IPS DF 19.7 (cell line): Measurements from ENCODE around the gene RGS6.
A peak's percentile ranks its signal among the peaks of the same experiment; 100 is the strongest.

Source experiments
- DNase-seq: peaks from one replicate; pipeline ENCODE4 v3.0.0-alpha.2; 2013; ENCODE audit warnings: low read depth, low spot score

Gene RGS6

GRCh38 chr14:72402377-72402772 lies 470.1 kb downstream of the RGS6 start:
- DNase-seq, result no peak

DNA sequence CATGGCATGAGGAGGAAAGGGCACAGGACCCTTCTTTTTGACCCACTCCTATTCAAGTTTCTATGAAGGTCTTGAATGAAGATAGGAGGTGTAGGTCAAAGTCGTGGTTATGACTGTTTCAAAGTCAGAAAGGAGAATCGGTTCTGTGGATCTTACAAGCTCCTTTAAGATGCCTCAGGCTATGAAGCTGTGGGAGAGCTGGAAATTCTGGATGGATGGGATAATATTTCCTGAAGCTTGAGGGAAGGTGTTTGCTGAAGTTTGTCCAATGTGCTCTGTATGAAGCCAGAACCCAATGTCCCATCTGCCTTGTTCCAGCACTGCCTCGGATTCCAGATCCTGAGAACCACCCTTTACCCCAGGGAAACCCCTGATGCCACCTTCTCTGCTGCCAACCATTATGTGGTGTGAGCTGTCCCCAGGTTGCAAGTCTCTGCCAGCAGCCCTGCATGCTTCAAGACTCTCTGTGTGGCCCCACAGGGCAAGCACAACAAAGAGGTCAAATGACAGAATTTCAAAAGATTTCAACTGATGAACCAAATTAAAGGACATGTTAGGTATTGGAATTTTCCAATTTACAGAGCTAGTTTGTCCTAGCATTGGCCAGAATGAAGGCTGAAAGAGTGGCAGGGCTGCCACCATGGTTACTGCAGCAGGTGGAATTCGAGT lies 472.0 kb downstream of the RGS6 start:
- no peak for DNase-seq

DNA sequence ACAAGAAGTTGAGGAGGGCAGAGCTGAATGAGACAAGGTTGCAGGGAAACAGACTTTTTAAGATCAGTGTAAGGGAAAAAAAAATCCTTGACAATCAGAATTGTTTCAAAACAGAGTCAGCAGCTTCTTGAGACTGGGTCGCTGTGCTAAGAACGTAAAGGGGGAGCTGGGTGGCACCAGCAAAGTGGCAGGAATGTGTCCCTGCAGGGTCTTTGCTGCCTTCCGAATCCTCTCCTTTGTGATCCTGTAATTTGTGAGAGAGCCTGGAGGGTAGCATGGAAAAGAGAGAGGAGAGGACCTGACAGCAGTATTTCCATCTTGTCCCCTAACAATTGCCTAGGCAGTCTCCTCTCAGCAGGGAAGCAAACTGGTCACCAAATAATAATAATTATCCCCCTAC lies 472.8 kb downstream of the RGS6 start:
- DNase-seq, result no peak

- DNase-seq, result no peak
These were observed 475.8 kb downstream of the RGS6 start for GRCh38 chr14:72408020-72408419.

GRCh38 chr14:72409047-72409446 lies 476.8 kb downstream of the RGS6 start:
- no peak for DNase-seq

DNA sequence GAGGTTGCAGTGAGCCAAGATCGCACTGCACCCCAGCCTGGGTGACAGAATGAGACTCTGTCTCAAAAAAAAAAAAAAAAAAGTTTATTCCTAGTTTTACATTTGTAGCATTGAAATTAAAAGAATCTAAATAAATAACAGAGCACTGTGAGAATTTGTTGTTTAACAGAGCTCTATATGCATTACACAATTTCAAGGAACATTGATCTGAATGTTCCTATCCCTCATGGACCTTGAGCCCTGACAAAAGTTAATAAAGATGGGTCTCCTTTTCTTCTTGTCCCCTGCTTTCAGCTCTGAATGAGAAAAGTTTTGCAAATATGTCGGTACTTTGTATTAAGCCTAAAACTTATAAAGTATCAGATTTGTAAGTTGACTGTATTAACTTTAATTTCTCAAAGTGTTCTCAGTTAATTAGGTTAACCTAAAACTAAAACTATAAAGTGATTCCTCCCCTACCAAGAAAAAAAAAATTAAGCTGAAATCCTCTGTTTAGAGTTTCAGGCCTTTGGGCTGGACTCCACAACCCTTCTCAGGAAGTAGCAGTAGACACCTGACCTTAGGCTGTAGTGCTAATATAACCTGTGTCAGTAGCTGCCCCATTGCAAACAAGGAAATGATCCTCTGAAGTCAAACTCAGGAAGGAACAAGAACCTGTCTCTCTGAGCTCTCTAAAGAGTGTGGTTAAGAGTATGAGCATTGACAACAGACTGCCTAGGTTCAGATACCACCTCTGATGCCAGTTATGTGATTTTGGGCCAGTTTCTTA lies 484.0 kb downstream of the RGS6 start:
- DNase-seq, result no peak

DNA sequence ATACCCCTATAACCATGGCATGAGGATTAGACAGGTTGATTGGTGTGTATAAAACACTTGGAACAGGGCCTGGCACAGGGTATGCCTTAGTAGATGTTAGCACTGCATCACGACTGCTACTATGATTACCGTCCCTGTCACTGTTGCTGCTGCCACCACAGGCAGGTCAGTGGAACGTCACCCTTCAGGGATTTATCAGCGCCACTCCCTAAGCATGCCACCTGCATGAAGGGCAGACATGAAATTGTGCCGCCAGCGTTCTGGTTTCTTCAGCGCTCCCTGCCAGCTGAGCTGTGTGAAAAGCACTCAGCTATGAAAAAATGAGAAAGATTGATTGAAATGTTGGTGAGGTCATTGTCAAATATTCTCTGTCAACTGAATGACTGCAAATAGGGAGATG lies 484.7 kb downstream of the RGS6 start:
- DNase-seq, result no peak

GRCh38 chr14:72418806-72419205 lies 486.6 kb downstream of the RGS6 start:
- no peak for DNase-seq

- DNase-seq, result no peak
These were observed 487.1 kb downstream of the RGS6 start for GRCh38 chr14:72419226-72419775.

DNA sequence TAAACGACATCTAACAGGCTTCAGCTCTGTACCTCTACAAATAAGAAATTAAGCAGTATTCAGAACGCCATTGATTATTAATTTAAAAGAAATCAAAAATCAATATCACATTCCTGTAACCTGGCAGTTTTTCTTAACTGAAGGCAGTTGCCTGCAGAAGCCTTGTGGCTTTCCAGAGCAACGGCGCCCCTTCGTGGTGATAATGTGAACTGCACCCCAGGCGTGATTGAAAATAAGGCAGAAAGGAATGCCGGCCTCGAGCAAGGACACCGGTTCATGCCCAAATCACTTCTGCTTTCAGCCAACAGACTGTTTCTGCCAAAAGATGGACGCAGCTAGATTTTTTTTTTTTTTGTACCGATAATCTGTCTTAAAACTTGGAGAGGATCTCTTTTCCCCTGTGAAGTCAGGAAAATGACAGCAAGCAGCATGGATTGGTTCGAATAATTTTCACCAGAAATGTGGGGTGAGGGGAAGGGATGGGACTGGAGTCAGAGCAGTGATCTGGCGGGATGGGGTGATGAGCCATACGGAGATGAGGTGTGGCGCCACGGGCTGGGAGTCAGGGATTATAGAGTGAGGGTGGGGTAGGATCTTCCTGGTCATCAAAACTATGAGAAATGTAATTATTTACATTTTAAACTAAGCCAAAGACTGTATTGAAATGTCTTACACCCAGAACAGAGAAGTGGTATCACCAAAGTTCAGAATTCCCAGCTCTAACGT lies 488.7 kb downstream of the RGS6 start:
- peak; percentile 40 for DNase-seq

DNA sequence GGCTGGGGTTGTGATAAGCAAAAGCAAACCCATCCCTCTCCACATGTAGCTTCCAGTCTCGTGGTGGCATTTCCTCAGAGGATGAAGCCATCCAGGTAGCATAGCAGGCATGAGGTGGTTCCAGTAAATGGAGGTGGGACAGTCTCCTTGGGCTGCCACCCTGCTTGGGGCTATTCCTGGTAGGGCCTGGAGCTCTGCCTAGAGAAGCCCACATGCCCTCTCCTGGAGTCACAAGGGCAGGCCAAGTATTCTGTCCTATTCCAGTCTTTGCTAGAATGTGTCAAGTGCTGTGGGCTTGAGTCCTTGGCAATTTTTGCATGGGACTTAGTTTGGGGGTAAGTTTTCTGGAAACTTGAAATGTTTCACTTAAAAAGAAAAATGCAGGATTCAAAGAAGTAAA lies 491.7 kb downstream of the RGS6 start:
- no peak for DNase-seq

GRCh38 chr14:72430457-72430856 lies 498.2 kb downstream of the RGS6 start:
- DNase-seq, result no peak

DNA sequence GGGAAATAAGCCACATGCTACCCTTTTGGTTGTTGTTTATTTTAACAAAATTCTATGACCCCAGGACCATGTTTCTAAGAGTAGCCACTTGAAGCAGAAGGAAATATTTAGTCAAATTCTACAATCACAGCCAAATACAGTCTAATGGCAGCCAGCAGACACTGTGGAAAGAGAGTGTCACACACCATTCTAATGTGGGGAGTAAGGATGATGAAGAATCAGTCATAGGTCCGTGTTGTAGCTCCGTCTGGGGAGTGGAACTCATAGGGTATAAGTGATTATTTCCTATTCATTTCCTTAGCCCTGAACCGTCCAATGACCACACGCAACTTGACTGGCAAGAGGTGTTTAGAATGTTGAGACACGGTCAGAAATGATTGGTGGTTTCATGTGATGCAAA lies 500.5 kb downstream of the RGS6 start:
- DNase-seq, result no peak

DNA sequence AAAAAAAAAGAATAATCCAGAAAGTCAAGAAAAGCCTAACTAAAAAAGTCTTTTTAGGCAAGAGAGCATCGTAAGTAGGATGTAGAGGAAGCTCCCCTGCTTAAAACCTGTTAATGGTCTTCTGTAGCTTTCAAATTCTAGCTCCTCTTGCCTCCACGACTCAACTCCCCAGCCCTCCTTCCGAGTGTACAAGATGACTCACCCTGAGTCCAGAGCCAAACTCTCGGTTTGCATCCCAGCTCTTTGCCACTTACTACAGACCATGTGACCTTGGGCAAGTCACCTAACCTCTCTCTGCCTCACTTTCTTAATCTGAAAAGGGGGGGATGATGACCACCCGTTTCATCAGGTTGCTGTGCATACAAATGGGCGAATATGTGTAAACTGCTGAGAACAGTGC lies 501.3 kb downstream of the RGS6 start:
- DNase-seq, result no peak

- no peak for DNase-seq
These were observed 502.6 kb downstream of the RGS6 start for GRCh38 chr14:72434856-72435255.

GRCh38 chr14:72439707-72440106 lies 507.5 kb downstream of the RGS6 start:
- no peak for DNase-seq

- no peak for DNase-seq
These were observed 511.0 kb downstream of the RGS6 start for GRCh38 chr14:72443256-72443655.

GRCh38 chr14:72443991-72444441 lies 511.8 kb downstream of the RGS6 start:
- no peak for DNase-seq

DNA sequence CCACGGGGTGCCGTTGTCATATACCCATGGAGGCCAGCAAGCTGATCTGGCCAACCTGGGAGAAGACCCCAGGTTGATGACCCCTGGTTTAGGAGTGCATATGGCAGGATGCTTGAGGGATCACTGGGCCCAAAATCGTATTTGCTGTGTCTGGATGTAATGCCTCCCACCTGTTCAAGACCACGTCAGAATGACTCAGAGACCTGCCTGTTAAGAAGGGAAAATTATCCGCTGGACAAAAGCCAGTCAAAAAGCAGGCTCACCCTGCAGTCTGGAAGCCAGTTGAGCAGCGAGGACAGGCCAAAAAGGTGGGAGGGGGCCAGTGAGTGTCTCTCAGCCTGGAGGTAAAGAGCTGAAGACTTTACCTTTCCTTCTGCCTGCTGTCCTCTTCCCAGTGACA lies 512.5 kb downstream of the RGS6 start:
- DNase-seq, result no peak

- no peak for DNase-seq
These were observed 516.0 kb downstream of the RGS6 start for GRCh38 chr14:72448212-72448611.

DNA sequence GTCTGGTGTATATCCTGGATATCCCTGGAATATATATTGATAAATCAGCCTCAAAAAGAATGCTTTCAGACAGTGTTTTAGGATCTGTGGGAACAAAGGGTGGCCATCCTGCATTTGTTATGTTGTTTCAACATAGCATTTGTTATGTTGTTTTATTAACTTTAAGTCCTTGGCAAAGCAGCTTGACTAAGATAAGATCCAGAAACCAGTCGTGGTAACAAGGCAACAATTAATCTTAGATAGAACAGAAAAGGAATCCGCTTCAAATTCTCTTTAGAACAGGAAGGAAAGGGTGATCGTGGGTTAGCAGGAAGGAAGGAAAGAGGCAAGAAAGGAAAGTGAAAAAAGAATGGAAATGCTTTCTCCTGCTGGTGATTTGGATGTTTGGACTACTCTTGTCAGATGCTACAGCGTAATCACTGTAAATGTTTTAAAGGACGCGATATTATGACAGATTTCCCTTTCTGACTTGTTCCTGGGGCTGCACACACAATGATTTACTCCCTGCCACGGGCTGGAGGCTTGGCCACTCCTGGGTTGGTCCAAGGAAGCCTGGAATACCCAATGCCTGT lies 518.3 kb downstream of the RGS6 start:
- DNase-seq, result no peak
